Measurements from ENCODE around the gene MYO5B.

The MYO5B gene

GRCh38 chr18:49853011-49853410, 341.9 kb downstream of the MYO5B start:
- Histone ChIP-seq H2AFZ (ENCODE audit: low read depth, low read length, severe bottlenecking) (no peak overlapping the region), H3K27ac (ENCODE audit: low read depth, low read length) (no peak overlapping the region), H3K4me3 (ENCODE audit: insufficient read depth, low read length, poor library complexity, severe bottlenecking) (no peak overlapping the region), H3F3A (ENCODE audit: insufficient read depth) (no peaks in the 10 kb centered on the region), H3K79me2 (ENCODE audit: insufficient read depth, low read length) (no peaks in the 10 kb centered on the region), H3K4me2 (ENCODE audit: low read depth, low read length, poor library complexity, severe bottlenecking) (no peak overlapping the region), H3K9me3 (ENCODE audit: insufficient read depth, low read length) (no peaks in the 10 kb centered on the region), H3K27me3 (ENCODE audit: low read length) (no peaks in the 10 kb centered on the region), H3K36me3 (ENCODE audit: low read length) (no peaks in the 10 kb centered on the region), H3K9ac (ENCODE audit: low read length) (no peak overlapping the region), H3K9me2 (replicated peaks; ENCODE audit: insufficient read depth, low read length) (no peaks in the 10 kb centered on the region), H4K20me1 (ENCODE audit: low read depth, low read length) (no peaks in the 10 kb centered on the region)
- TF ChIP-seq EZH2phosphoT487 (conservative IDR thresholded peaks at IDR 0.05; ENCODE audit: low read length): no peak
- TF ChIP-seq CTCF (IDR thresholded peaks at IDR 0.05; ENCODE audit: insufficient read depth, low read length, poor library complexity, severe bottlenecking): no peak

GRCh38 chr18:49851624-49852023, 343.3 kb downstream of the MYO5B start:
- no peak overlapping the region for H3K27ac ChIP-seq (ENCODE audit: low read depth, low read length)
- H3K9me2 ChIP-seq (replicated peaks; ENCODE audit: insufficient read depth, low read length): no peaks in the 10 kb centered on the region
- H3K4me3 ChIP-seq (ENCODE audit: insufficient read depth, low read length, poor library complexity, severe bottlenecking): no peak overlapping the region
- no peak overlapping the region for H3K9ac ChIP-seq (ENCODE audit: low read length)
- no peak overlapping the region for H2AFZ ChIP-seq (ENCODE audit: low read depth, low read length, severe bottlenecking)
- H3K4me2 ChIP-seq (ENCODE audit: low read depth, low read length, poor library complexity, severe bottlenecking): no peak overlapping the region
- H3F3A ChIP-seq (ENCODE audit: insufficient read depth): no peaks in the 10 kb centered on the region
- H3K79me2 ChIP-seq (ENCODE audit: insufficient read depth, low read length): no peaks in the 10 kb centered on the region
- TF ChIP-seq CTCF (IDR thresholded peaks at IDR 0.05; ENCODE audit: insufficient read depth, low read length, poor library complexity, severe bottlenecking): no peak
- H3K9me3 ChIP-seq (ENCODE audit: insufficient read depth, low read length): no peaks in the 10 kb centered on the region
- H4K20me1 ChIP-seq (ENCODE audit: low read depth, low read length): no peaks in the 10 kb centered on the region
- H3K36me3 ChIP-seq (ENCODE audit: low read length): no peaks in the 10 kb centered on the region
- no peaks in the 10 kb centered on the region for H3K27me3 ChIP-seq (ENCODE audit: low read length)

GRCh38 chr18:49850636-49851035, 344.3 kb downstream of the MYO5B start:
- Histone ChIP-seq H3K4me3 (ENCODE audit: insufficient read depth, low read length, poor library complexity, severe bottlenecking) (no peak overlapping the region), H3K27me3 (ENCODE audit: low read length) (no peaks in the 10 kb centered on the region), H3K9me2 (replicated peaks; ENCODE audit: insufficient read depth, low read length) (no peaks in the 10 kb centered on the region), H3K4me2 (ENCODE audit: low read depth, low read length, poor library complexity, severe bottlenecking) (no peak overlapping the region), H3K79me2 (ENCODE audit: insufficient read depth, low read length) (no peaks in the 10 kb centered on the region), H2AFZ (ENCODE audit: low read depth, low read length, severe bottlenecking) (no peak overlapping the region), H3K36me3 (ENCODE audit: low read length) (no peaks in the 10 kb centered on the region), H3K9ac (ENCODE audit: low read length) (no peak overlapping the region), H3K27ac (ENCODE audit: low read depth, low read length) (no peak overlapping the region), H4K20me1 (ENCODE audit: low read depth, low read length) (no peaks in the 10 kb centered on the region), H3F3A (ENCODE audit: insufficient read depth) (no peaks in the 10 kb centered on the region), H3K9me3 (ENCODE audit: insufficient read depth, low read length) (no peaks in the 10 kb centered on the region)
- TF ChIP-seq EZH2phosphoT487 (conservative IDR thresholded peaks at IDR 0.05; ENCODE audit: low read length) (no peak), CTCF (IDR thresholded peaks at IDR 0.05; ENCODE audit: insufficient read depth, low read length, poor library complexity, severe bottlenecking) (no peak)
